Spleen (tissue), 11 donors: ENCODE measurements around the gene CLBA1. TPM values are rescaled to one million over a fixed set of nuclear protein-coding genes. Genes with fewer than 3 reads are reported as not detected.
A peak's percentile ranks its signal among the peaks of the same experiment; 100 is the strongest.

Source experiments
- DNase-seq: peaks from one replicate; pipeline ENCODE4 v3.0.0-alpha.2; 2020
- H3K27ac ChIP-seq, 8 donors: fragments of 200-600 bp; sonication (generic) in 7 of 8; 1 replicate in 4 of 8; 2 replicates in 4 of 8; pipeline versions ENCODE4 v1.5.0 to v1.8.0; 2016 to 2021; ENCODE audit warnings: inconsistent platforms in 4 of 8, mild to moderate bottlenecking in 4 of 8, moderate library complexity in 1 of 8
- H3K27me3 ChIP-seq, 7 donors: fragments of 200-600 bp; sonication (generic) in 6 of 7; replicated peaks in 1 of 7; 1 replicate in 4 of 7; 2 replicates in 3 of 7; pipeline versions ENCODE4 v1.5.0 to v1.8.0; 2016 to 2021; ENCODE audit warnings: inconsistent platforms in 3 of 7, mild to moderate bottlenecking in 1 of 7
- H3K36me3 ChIP-seq, 6 donors: fragments of 200-600 bp; sonication (generic) in 5 of 6; 1 replicate in 4 of 6; 2 replicates in 2 of 6; pipeline versions ENCODE4 v1.5.0 to v1.8.0; 2016 to 2021; ENCODE audit warnings: inconsistent platforms in 2 of 6
- H3K4me1 ChIP-seq, 6 donors: fragments of 200-600 bp; sonication (generic) in 5 of 6; 1 replicate in 3 of 6; 2 replicates in 3 of 6; pipeline versions ENCODE4 v1.5.0 to v1.8.0; 2016 to 2021; ENCODE audit warnings: inconsistent platforms in 3 of 6
- H3K4me3 ChIP-seq, 8 donors: fragments of 200-600 bp; sonication (generic) in 7 of 8; 1 replicate in 4 of 8; 2 replicates in 4 of 8; pipeline versions ENCODE4 v1.5.0 to v1.8.0; 2016 to 2021; ENCODE audit warnings: inconsistent platforms in 4 of 8, mild to moderate bottlenecking in 4 of 8, moderate library complexity in 2 of 8
- H3K9me3 ChIP-seq, 8 donors: fragments of 200-600 bp; sonication (generic) in 7 of 8; 1 replicate in 4 of 8; 2 replicates in 4 of 8; pipeline versions ENCODE4 v1.5.0 to v1.8.0; 2016 to 2021; ENCODE audit warnings: inconsistent platforms in 4 of 8
- POLR2A ChIP-seq, 3 donors: fragments of 450-650 bp; IDR thresholded peaks; one replicate each; pipeline ENCODE4 v1.5.1; 2017; ENCODE audit warnings: antibody characterized with exemption in 3 of 3, mild to moderate bottlenecking in 1 of 3
- POLR2AphosphoS5 ChIP-seq, 3 donors: sonication (generic); formaldehyde crosslinking; IDR thresholded peaks; one replicate each; pipeline ENCODE4 v1.5.1; 2017; ENCODE audit warnings: antibody characterized with exemption in 3 of 3
- WGBS, 5 donors: extraction: QIAGEN DNeasy Blood & Tissue Kit in 3 of 5; methylation state at CpG; one replicate each; pipeline versions ENCODE4 v1.1.5 to v1.1.7; 2013 to 2018; 5-methylcytosine and 5-hydroxymethylcytosine counted together
- intact Hi-C: fragments of 100-400 bp; cut with DNase I; formaldehyde crosslinking; loops from one replicate; pipeline ENCODE4 v1.15.0; 2023; ENCODE audit warnings: low total_unique reads
- polyA plus RNA-seq, 3 donors: library from polyadenylated mRNA; stranded (reverse); fragments of 200-250 nt; gene quantifications; one replicate each; pipeline ENCODE4 v1.2.1, GENCODE V29; 2013
- total RNA-seq, 7 donors: library from RNA; depleted of rRNA in 3 of 7; stranded (reverse); fragments of >200 nt in 3 of 7; fragmentation: NEBNext Ultra II Directional in 4 of 7; extraction: Animal tissue kit (Norgen Biotek cat#: 25700) in 4 of 7; gene quantifications; one replicate each; pipeline versions ENCODE4 v1.1.0 to v1.2.1, GENCODE V29; 2016 to 2021
- TF ChIP-seq, protein P1 (sequence below), 11 experiments: fragments of 200-600 bp in 7 of 11; fragments of 450-650 bp in 4 of 11; sonication (generic) in 4 of 11; IDR thresholded peaks in 8 of 11; conservative IDR thresholded peaks in 3 of 11; 1 replicate in 7 of 11; 2 replicates in 4 of 11; pipeline versions ENCODE4 v1.4.0 to v1.8.0; 2016 to 2021; ENCODE audit warnings: antibody characterized with exemption in 11 of 11, inconsistent platforms in 4 of 11, mild to moderate bottlenecking in 1 of 11
- donor health status: healthy with polysubstance abuse.
- donor health status: DM: no; HTN: no; CAD: no; lungs with moderate emphysema.
- donor health status: DM: no; HTN: no; CAD: no.
- donor health status: Bipolar disorder and iron deficiency.
- donor health status: healthy.
- donor health status: DM: no; HTN: no; CAD: no.
- donor health status: DM: yes; HTN: yes; CAD: no.

Gene CLBA1
- total and polyA plus RNA-seq, 10 donors, result 1.7 to 4.3 (median 3.7) TPM

DNA sequence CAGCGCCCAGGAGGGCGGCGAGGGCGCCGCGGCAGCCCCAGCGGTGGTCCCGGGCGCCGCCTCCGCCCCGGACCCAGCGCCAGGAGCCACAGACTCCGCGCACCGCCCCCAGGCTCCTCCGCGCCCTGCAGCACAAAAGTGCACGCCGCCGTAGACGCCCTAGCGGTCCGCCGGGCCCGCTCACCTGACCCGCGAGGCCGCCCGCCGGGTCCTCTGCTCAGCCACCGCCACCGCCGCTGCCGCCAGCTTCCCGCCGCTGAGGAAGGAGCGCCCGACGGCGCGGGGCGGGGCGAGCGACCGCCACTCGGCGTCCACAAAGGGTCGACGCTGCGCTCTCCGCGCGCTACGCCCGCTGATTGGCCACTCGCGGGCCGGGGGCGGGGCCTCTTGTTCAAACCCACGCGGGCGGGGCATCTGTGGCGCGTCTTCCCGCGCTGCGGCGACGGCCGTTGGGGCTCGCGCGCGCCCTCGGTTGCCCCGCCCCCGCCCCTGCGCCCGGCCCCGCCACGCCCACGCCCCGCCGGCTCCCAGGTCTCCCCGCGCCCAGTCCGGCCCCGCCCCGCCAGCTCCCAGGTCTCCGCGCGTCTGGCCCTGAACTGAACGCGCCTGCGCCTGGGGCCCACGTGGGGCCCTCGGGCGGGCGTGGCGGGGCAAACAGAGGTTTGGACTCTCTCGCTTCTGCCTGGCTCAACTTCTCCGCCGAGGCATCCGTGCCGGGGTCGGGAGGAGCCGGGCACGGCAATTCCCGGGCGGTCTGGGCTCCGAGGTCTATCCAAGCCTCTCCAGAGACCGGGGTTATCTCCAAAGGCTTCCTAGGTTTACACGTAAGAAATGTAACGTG, 35.4 kb downstream of the CLBA1 start, which contains the start of gene CDCA4:
TSS of gene CDCA4 (minus strand) at position 269 of the 841 bp plus-strand sequence. CDS start 9,154 bp downstream, outside the sequence.
- 0 to 1% (median 1%) methylated on average over 13 to 115 of the region's 115 CpGs for WGBS, 5 donors
- H3K27me3 ChIP-seq, result no peaks in the 10 kb centered on the region
- H3K27ac ChIP-seq, result peak within 1 kb of the TSS; percentile 76 to 95 (median 89)
- H3K4me1 ChIP-seq, result peaks cover 20 to 84% (median 56%) of the 10 kb centered on the region in 6 donors
- intact Hi-C loops, result no loop called here
- H3K36me3 ChIP-seq, result no peaks in the 10 kb centered on the region
- H3K9me3 ChIP-seq, result no peaks in the 10 kb centered on the region
- peak within 1 kb of the TSS; percentile 69 to 98 (median 94) for H3K4me3 ChIP-seq
- TF ChIP-seq POLR2A (IDR thresholded peaks at IDR 0.05) (peak in 1 of 3 donors; percentile 78), POLR2AphosphoS5 (IDR thresholded peaks at IDR 0.05) (peak; percentile 93 to 96 (median 95))
- TF ChIP-seq, protein P1, sequence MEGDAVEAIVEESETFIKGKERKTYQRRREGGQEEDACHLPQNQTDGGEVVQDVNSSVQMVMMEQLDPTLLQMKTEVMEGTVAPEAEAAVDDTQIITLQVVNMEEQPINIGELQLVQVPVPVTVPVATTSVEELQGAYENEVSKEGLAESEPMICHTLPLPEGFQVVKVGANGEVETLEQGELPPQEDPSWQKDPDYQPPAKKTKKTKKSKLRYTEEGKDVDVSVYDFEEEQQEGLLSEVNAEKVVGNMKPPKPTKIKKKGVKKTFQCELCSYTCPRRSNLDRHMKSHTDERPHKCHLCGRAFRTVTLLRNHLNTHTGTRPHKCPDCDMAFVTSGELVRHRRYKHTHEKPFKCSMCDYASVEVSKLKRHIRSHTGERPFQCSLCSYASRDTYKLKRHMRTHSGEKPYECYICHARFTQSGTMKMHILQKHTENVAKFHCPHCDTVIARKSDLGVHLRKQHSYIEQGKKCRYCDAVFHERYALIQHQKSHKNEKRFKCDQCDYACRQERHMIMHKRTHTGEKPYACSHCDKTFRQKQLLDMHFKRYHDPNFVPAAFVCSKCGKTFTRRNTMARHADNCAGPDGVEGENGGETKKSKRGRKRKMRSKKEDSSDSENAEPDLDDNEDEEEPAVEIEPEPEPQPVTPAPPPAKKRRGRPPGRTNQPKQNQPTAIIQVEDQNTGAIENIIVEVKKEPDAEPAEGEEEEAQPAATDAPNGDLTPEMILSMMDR (IDR thresholded peaks at IDR 0.05 in 8 of 11, conservative IDR thresholded peaks at IDR 0.05 in 3 of 11), result peak in 2 of 11 experiments; percentile 35 to 50
- DNase-seq, result peak; percentile 99

- H3K9me3 ChIP-seq, result no peaks in the 10 kb centered on the region
- H3K4me1 ChIP-seq, result peaks cover 20 to 77% (median 53%) of the 10 kb centered on the region in 6 donors
- H3K27ac ChIP-seq, result peak overlapping the region; percentile 68 to 95 (median 81)
- no peaks in the 10 kb centered on the region for H3K36me3 ChIP-seq
- intact Hi-C loops, result no loop called here
- H3K4me3 ChIP-seq, result peak overlapping the region; percentile 28 to 98 (median 72)
- peak; percentile 88 for DNase-seq
- 11 to 13% (median 12%) methylated on average over 20 of the region's 20 CpGs for WGBS, 5 donors
- no peaks in the 10 kb centered on the region for H3K27me3 ChIP-seq
- TF ChIP-seq POLR2A (IDR thresholded peaks at IDR 0.05) (no peak), POLR2AphosphoS5 (IDR thresholded peaks at IDR 0.05) (no peak)
- TF ChIP-seq, protein P1 (IDR thresholded peaks at IDR 0.05 in 8 of 11, conservative IDR thresholded peaks at IDR 0.05 in 3 of 11), result no peak
Observed at GRCh38 chr14:105021656-105022275, 36.2 kb downstream of the CLBA1 start.

GRCh38 chr14:105022276-105022670, 36.7 kb downstream of the CLBA1 start:
- Histone ChIP-seq H3K36me3 (no peaks in the 10 kb centered on the region), H3K4me1 (peaks cover 20 to 72% (median 48%) of the 10 kb centered on the region in 6 donors), H3K27me3 (no peaks in the 10 kb centered on the region), H3K27ac (no peak overlapping the region), H3K4me3 (peak overlapping the region in 2 of 8 donors; percentile 60 to 69), H3K9me3 (no peaks in the 10 kb centered on the region)
- WGBS, 5 donors, result 72 to 86% (median 85%) methylated on average over 2 of the region's 2 CpGs
- TF ChIP-seq, protein P1 (IDR thresholded peaks at IDR 0.05 in 8 of 11, conservative IDR thresholded peaks at IDR 0.05 in 3 of 11), result no peak
- TF ChIP-seq POLR2A (IDR thresholded peaks at IDR 0.05) (no peak), POLR2AphosphoS5 (IDR thresholded peaks at IDR 0.05) (no peak)
- no peak for DNase-seq
- intact Hi-C loops, result no loop called here

- Histone ChIP-seq H3K36me3 (no peaks in the 10 kb centered on the region), H3K27ac (no peak overlapping the region), H3K4me3 (no peak overlapping the region), H3K4me1 (peaks cover 20 to 64% (median 45%) of the 10 kb centered on the region in 6 donors), H3K9me3 (no peaks in the 10 kb centered on the region), H3K27me3 (no peaks in the 10 kb centered on the region)
- TF ChIP-seq POLR2A (IDR thresholded peaks at IDR 0.05) (no peak), POLR2AphosphoS5 (IDR thresholded peaks at IDR 0.05) (no peak)
- TF ChIP-seq, protein P1 (IDR thresholded peaks at IDR 0.05 in 8 of 11, conservative IDR thresholded peaks at IDR 0.05 in 3 of 11), result no peak
- intact Hi-C loops, result no loop called here
- DNase-seq, result no peak
- 57 to 74% (median 70%) methylated on average over 11 of the region's 11 CpGs for WGBS, 5 donors
Observed at GRCh38 chr14:105023144-105023543, 37.6 kb downstream of the CLBA1 start.
